ENCODE measurements around the gene ANGPTL4.
"Not testable (repeated sequence)": the region's sequence is repeated elsewhere in the genome, so short reads cannot be mapped to it uniquely, and the experiment has no call there.

ANGPTL4 gene

DNA sequence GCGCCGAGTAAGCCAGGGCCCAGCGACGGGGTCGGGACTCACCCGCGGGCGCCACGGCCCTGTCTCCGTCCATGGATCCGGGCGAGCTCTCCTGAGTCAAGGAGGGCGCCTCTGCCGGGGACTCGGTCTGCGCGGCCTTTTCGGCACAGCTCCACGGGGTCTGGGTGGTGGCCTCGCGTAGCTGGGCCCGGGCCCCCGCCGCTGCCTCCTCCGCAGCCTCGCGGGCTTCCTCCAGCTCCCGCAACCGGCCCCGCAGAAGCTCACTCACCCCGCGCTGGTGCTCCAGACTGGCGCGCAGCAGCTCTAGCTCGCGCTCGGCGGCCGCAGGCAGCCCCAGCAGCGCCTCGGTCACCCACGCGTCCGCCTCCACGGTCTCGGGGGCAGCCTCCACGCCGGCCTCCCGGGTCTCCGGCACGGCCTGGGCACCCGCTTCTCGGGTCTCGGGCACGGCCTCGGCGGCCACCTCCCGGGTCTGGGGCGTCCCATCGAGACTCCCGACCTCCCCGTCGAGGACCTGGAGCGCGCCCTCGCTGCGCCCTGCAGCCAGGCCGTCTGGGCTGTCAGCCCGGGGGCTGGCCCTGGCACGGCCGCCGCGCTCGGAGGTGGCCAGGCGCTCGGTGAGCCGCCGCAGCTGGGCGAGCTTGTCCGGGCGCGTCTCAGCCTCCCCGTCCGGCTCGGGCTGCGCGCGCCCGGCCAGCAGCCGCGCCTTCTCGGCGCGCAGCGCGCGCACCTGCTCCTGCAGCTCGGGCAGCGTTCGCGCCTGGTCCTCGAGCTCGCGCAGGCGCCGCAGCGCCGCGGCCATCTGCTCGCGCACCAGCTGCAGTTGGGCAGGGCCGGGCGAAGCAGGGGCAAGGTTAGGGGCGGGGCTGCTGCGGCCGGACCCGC is 29.3 kb upstream of the ANGPTL4 start:
- no peak for DNase-seq (ENCODE audit: low read depth)

DNA sequence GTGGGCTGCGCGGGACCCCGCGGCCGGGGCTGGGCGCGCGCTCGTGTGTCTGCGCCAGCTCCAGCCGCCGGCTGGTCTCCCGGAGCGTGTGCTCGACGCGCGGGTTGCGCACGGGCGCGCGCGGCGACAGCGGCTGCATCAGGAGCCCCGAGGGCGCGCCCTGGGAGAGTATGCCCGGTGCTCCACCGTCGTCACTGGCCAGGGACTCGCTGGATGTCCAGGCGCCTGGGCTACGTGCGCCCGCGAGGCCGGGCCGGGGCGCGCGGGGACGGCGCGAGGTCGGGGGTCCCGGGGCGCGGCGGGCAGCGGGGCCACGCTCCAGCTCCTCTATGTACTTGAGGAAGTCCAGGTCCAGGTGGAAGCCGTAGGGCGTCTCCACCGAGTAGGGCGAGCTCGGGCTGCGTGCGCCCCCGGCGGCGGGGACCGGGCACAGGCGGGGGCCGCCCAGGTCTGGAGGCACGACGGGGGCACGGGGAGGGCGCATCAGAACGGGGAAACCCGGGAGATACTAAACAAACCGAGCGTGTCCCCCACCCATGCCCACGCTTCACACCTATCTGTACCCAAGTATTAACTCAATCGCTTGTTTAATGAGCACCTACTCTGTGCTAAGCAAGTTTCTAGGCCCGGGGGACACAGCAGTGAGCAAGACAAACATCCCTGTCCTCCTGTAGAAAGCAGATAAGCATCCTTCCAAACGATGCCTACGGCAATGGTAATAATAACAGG is 28.4 kb upstream of the ANGPTL4 start:
- no peak for DNase-seq (ENCODE audit: low read depth)

DNA sequence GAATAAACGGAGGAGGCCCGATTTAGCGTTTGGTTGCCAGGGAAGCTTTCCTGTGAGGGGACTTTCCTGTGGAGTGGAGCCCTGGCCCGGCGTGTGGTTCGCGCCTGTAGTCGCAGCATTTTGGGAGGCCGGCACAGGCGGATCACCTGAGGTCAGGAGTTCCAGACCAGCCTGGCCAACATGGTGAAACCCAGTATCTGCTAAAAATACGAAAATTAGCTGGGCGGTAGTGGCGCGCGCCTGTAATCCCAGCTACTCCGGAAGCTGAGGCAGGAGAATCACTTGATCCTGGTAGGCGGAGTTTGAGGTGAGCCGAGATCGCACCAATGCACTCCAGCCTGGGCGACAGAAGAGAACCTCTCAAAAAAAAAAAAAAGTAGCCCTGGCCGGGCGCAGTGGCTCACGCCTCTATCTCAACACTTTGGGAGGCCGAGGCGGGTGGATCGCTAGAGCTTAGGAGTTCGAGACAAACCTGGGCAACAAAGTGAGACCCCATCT is 27.8 kb upstream of the ANGPTL4 start:
- DNase-seq (ENCODE audit: low read depth) = no peak

DNA sequence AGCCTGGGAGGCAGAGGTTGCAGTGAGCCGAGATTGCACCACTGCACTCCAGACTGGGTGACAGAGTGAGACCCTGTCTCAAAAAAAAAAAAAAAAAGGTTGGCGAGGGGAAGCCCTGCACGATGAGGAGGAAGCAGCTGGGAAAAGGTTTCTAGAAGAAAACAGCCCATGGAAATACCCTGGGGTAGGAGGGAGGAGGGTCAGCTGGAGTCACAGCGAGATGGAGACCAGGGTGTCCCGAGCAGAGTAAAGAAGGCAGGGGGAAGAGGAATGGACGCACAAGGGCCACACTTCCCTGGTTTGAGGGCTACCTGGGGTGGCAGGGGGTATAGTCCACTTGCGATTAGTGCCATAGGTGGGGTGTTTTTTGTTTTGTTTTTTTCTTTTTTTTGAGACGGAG is 27.3 kb upstream of the ANGPTL4 start:
- no peak for DNase-seq (ENCODE audit: low read depth)

DNA sequence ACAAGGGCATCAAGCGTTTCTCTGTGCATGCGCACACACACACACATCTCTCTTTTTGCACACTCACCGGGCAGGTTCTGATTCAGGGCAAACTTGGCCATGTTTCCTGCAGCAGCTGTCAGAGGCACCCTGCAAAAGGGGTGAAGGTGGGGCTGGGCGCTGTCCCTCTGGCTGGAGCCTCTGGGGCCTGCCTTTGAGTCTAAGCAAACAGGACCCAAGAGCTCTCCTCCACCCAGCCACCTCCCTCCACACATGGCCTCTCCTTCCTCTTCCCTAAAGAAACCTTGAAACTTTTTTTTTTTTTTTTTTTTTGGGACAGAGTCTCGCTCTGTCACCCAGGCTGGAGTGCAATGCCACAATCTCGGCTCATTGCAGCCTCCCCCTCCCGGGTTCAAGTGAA is 26.2 kb upstream of the ANGPTL4 start:
- no peak for DNase-seq (ENCODE audit: low read depth)

DNA sequence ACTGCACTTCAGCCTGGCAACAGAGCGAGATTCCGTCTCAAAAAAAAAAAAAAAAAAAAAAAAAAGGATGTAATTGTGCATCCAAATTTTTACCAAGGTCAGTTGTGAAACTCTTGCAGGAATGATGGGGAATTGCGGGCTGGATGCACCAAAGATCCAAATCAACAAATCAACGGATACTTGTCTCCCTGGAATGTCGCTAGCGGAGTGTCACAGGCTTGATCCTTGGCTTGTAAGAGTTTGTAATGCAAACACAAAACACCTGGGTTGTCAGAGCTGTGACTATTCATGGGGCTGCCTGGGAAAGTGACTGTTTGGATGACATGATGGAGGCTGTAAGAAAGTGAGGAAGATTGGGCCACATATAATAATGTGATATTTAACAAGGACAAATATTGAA is 25.1 kb upstream of the ANGPTL4 start:
- no peak for DNase-seq (ENCODE audit: low read depth)

DNA sequence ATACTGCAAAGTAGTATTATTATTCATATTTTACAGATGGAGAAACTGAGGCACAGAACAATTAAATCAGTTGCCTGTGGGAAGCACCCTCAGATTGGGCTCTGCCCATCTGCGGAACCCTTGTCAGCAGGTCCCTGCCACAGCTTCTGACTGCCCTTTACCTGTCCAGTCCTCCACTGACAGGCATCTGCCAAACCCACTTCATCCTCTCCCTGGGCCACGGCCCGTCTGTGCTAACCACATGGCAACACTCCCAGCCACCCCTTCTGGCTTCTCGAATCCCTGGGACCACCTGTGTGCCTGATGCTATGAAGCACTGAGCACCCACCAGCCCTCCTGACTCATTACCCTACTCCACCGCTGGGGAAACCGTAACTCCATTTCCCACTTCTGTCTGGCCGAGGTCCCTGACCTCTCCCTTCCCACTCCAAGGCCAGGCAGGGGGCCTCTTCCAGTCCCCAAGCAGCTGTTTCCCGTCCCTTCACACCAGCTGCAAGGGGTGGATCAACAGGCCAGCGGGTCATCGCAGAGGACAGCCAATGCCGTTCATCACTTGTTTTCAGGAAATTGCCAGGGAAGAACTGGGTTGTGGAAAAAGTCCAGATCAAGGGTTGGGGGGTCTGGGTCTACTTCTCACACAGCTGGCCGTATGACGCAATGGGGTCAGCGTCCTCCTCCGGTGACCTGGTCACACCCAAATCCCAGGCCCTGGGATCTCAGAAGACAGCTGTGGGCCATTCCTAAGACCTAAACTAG is 23.4 kb upstream of the ANGPTL4 start:
- no peak for DNase-seq (ENCODE audit: low read depth)

DNA sequence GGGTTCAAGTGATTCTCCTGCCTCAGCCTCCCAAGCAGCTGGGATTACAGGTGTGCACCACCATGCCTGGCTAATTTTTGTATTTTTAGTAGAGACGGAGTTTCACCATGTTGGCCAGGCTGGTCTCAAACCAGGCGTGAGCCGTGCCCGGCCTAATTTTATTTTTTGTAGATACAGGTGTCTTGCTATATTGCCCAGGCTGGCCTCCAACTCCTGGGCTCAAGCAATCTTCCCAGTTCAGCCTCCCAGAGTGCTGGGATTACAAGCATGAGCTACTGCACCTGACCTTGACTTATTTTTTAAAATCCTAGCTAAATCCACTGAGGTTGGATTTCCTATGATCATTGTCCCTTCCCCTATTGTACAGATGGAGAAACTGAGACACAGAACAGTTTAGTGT is 22.5 kb upstream of the ANGPTL4 start:
- not testable (repeated sequence) for DNase-seq (ENCODE audit: low read depth)

DNA sequence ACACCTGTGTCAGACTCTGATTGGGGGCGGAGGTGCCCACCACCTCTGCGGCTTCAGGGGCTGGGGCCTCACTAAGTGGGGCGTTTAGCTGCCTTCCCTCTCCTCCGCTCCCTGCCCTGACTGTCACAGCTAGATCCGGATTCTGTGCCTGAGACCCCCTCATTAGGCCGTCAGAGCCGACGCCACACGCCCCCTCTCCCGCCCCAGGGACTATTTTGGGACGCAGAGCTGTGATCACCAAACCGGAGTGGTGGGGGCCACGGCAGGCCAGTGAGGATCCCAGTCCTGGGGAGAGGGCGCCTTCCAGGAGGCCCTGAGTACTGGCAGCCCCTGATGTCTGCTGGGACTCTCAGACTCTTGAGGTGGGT is 21.7 kb upstream of the ANGPTL4 start:
- no peak for DNase-seq (ENCODE audit: low read depth)

DNA sequence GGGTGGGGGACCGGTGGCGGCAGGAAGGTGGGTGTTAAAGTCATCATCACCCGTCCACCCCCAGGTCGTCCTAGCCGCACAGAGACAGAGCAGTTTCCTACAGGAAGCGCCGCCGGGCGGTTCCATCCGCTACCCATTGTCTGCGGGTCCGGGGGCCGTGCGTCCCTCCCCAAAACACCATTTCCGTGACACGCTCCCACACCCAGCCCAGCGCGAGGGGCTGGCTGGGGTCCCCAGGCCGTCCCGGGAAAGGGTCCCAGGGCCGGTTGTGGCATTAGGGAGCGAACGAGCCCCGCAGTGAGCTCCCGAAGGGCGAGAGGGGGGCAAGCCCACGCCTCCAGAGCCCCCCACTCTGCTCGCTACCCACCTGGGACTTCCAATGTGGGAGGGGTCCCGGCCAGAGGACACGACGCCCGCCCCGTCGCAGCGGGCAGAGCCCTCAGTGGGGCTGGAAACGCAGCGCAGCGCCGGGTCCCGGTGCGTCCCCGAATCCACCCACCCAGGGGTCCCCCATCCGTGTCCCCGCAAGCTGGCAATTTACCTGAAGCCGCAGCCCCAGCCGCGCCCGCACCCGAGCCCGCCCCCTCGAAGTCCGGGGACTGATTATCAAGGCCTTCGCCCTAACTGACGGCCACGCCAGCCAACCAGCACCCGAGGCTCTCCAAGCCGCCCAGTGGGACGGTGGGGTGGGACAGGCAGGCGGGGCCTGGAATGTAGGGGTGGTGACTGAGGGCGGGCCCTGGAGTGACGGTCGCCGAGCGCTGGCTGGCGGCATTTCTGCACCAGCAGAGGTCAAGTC is 21.1 kb upstream of the ANGPTL4 start, which contains the start of gene KANK3:
TSS of gene KANK3 (minus strand) at position 579 of the 799 bp plus-strand sequence. CDS start 5,434 bp downstream, outside the sequence.
- peak; percentile 80 for DNase-seq (ENCODE audit: low read depth)

DNA sequence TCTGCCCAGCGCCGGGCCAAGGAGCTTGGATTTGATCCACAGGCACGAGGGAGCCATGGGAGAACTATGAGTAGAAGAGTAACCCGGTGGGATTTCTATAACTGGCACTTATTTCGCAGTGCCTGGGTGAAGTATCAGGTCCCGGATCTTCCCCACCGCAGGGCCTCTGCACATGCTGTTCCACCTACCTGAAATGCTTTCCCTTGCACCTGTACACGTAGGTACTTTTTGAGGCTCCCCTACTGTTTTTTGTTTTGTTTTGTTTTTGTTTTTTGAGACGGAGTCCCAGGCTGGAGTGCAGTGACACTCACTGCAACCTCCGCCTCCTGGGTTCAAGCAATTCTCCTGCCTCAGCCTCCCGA is 20.5 kb upstream of the ANGPTL4 start:
- DNase-seq (ENCODE audit: low read depth) = no peak

DNA sequence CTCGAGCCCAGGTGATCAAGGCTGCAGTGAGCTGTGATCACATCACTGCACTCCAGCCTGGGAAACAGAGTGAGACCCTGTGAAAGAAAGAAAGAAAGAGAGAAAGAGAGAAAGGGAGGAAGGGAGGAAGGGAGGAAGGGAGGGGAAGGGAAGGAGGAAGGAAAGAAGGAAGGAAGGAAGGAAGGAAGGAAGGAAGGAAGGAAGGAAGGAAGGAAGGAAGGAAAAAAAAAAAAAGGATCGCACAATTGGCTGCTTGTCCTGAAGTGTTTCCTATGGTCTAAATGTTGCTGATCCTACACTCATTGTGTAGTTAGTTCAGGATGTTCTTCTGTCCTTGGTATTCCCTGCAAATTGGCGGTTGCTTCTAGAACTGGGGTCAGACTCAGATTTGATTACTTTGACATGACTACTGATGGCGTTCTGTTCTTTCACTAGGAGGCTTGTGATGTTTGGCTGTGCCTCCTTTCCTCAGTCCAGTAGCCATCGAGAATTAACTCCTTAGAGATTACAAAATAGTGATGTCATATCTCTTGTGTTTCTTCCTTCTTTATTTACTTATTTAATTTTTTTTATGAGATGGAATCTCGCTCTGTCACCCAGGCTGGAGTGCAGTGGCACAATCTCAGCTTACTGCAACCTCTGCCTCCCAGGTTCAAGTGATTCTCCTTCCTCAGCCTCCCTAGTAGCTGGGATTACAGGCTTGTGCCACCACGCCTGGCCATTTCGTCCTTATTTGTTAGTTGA is 14.2 kb upstream of the ANGPTL4 start:
- DNase-seq (ENCODE audit: low read depth) = not testable (repeated sequence)

DNA sequence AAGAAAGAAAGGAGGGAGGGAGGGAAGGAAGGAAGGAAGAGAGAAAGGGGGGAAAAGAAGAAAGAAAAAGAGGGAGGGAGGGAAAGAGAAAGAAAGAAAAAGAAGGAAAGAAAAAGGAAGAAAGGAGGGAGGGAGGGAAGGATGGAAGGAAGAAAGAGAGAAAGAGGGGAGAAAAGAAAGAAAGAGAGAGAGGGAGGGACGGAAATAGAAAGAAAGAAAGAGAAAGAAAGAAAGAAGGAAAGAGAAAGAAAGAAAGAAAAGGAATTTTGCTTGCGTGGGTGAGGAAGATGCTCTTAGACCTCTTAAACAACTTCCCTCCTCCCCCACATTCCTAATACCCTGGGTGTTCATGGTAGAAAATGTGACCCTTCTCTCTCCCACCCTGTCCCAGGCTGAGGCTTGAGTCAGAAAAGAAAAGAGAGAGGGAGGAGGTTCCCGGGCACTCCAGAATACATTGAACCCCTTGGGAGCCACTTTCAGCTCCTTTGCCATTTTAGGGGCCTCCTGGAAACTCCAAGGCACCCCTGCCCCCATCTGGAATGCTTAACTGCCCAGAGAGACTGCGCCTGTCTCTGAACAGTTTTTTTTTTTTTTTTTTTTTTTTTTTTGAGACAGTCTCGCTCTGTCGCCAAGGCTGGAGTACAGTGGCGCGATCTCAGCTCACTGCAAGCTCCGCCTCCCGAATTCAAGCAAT is 11.7 kb upstream of the ANGPTL4 start:
- DNase-seq (ENCODE audit: low read depth) = no peak

DNA sequence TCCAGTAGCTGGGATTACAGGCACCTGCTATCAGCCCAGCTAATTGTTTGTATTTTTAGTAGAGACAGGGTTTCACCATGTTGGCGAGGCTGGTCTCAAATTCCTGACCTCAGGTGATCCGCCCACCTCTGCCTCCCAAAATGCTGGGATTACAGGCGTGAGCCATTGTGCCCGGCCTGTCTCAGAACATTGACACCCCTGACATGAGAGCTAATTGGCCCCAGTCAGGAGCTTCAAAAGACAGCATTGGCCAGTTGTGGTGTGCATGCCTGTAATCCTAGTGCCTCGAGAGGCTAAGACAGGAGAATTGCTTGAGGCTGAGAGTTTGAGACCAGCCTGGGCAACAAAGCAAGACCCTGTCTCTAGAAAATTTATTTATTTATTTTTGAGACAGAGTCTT is 11.1 kb upstream of the ANGPTL4 start:
- not testable (repeated sequence) for DNase-seq (ENCODE audit: low read depth)

DNA sequence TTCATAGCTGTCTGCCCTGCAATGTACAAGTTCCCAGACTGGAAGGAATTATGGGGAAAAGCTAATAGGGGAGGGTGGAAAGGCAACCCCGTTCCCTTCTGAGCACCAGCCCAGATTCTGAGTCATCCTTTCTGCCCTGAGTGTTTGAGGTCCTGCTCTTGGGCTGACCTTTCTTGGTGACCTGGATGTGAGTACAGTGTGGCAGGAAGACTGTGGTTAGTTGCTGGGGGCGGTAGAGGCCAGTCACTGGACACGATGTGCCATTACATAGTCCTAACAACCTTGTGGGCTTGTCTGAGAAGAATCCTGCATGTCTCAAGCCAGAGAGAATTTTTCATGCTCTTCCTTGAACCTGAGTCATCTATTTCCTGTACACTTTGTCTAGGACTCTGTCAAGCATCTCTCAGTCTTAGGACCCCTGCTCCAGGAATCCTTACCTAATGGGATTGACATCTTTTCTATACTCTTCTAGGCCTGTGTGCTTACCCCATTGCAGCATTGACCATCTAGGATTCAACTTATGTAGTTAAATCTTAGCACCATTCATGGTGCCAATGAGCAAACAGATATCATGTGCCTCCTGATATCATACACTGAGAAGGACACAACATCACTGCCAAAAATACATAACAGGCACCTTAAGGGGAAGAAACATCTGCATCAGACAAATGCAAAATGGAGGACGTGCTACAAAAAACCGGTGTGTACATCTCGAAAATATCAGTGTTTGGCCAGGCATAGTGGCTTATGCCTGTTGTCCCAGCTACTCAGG is 8.1 kb upstream of the ANGPTL4 start:
- no peak for DNase-seq (ENCODE audit: low read depth)

DNA sequence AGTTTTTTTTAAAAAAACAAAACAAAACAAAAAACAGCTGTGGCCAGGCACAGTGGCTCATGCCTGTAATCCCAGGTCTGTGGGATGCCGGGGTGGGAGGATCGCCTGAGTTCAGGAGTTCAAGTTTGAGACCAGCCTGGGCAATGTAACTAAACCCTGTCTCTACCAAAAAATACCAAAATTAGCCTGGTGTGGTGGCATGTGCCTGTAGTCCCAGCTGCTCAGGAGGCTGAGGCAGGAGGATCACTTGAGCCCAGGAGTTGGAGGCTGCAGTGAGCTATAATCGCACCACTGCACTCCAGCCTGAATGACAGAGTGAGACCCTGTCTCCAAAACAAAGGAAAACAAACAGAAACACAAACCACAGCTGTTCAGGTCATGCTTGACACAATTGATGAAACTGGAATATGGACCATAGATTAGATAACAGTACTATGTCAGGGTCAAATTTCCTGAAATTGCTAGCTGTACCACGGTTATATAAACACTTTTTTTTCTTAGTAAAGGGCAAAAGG is 6.9 kb upstream of the ANGPTL4 start:
- DNase-seq (ENCODE audit: low read depth) = no peak

DNA sequence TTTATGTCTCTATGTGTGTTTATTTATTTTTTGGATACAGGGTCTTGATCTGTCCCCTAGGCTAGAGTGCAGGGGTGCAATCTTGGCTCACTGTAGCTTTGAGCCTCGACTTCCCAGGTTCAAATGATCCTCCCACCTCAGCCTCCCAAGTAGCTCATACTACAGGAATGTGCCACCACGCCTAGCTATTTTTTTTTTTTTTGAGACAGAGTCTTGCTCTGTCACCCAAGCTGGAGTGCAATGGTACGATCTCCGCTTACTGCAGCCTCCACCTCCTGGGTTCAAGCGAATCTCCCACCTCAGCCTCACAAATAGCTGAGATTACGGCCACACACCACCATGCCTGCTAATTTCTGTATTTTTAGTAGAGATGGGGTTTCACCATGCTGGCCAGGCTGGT is 5.0 kb upstream of the ANGPTL4 start:
- DNase-seq (ENCODE audit: low read depth) = no peak

DNA sequence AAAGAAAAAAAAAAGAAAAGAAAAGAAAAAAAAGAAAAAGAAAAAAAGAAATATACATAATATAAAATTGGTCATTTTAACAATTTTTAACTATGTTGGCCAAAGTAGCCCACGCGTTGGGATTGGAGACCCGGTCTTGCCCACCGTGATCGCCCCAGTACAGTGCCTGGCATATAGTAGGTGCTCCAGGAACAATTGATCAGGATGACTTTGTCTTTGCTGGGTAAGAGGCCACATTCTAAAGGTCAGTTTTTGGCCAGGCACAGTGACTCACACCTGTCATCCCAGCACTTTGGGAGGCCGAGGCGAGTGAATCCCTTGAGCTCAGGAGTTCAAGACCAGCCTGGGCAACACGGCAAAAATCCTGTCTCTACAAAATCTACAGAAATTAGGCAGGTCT is 3.8 kb upstream of the ANGPTL4 start:
- no peak for DNase-seq (ENCODE audit: low read depth)
